T47D (cell line): ENCODE results near the gene SFXN1.

ENCODE experiments used
- DNase-seq, 2 experiments: peaks; one replicate each; pipeline versions ENCODE4 v3.0.0 to v3.0.0-alpha.2; 2011 to 2012; ENCODE audit warnings: low read depth in 1 of 2, low spot score in 1 of 2
- JUND ChIP-seq: IDR thresholded peaks from 2 replicates; pipeline ENCODE4 v1.6.1; 2012; ENCODE audit warnings: low read depth
- in situ Hi-C: cut with HindIII; loops from 2 replicates; pipeline ENCODE4 v1.10.0; 2016; ENCODE audit warnings: low sequenced_read_pairs, low pct_unique_long_range_greater_than_20kb

The SFXN1 gene

DNA sequence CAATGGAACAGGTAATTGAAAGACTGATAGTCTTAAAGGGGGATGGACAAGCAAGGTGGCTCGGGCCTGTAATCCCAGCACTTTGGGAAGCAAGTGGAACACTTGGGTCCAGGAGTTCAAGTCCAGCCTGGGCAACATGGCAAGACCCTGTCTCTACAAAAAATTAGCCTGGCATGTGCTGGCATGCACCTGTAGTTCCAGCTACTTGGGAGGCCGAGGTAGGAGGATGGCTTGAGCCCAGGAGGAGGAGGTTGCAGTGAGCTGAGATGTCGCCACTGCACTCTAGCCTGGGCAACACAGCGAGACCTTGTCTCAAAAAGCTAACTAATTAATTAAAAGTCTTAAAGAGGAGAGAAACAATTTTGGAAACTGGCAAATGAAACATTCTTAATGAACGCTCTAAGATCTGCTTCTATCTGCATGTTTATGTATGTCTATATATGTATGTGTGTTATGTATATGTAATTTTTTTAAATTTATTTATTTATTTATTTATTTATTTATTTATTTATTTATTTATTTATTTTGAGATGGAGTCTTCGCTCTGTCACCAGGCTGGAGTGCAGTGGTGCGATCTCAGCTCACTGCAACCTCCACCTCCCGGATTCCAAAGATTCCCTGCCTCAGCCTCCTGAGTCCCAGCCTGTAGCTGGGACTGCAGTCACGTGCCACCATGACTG is 80.6 kb downstream of the SFXN1 start:
- no peak for DNase-seq
- in situ Hi-C loops, result no loop called here
- no peak for TF ChIP-seq JUND

- no peak for TF ChIP-seq JUND
- in situ Hi-C loops, result no loop called here
- DNase-seq, result no peak
These were observed 81.7 kb downstream of the SFXN1 start for GRCh38 chr5:175560011-175560410.

DNA sequence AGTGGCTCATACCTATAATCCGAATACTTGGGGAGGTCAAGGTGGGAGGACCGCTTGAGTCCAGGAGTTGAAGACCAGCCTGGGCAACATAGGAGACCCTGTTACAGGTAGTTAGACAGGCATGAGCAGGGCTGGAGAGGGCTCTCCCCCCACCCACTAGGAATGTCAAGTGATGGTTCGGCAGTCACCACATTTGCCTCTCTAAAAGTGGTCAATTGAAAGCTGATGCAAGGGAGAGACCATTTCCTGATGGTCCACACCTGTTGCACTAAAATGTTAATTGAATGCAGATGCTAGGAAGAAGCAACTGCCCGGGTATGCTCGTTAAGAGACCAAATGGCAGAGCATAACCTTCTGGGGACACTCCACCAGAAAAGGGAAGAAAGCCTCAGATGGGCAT is 82.7 kb downstream of the SFXN1 start:
- no peak for TF ChIP-seq JUND
- in situ Hi-C loops, result no loop called here
- no peak for DNase-seq

GRCh38 chr5:175564716-175565115 is 86.4 kb downstream of the SFXN1 start:
- no peak for DNase-seq
- in situ Hi-C loops, result no loop called here
- TF ChIP-seq JUND, result no peak

GRCh38 chr5:175566697-175567096 is 88.3 kb downstream of the SFXN1 start:
- in situ Hi-C loops, result no loop called here
- no peak for TF ChIP-seq JUND
- DNase-seq, result no peak

- no peak for DNase-seq
- in situ Hi-C loops, result no loop called here
- no peak for TF ChIP-seq JUND
These were observed 89.6 kb downstream of the SFXN1 start for GRCh38 chr5:175567954-175568353.

DNA sequence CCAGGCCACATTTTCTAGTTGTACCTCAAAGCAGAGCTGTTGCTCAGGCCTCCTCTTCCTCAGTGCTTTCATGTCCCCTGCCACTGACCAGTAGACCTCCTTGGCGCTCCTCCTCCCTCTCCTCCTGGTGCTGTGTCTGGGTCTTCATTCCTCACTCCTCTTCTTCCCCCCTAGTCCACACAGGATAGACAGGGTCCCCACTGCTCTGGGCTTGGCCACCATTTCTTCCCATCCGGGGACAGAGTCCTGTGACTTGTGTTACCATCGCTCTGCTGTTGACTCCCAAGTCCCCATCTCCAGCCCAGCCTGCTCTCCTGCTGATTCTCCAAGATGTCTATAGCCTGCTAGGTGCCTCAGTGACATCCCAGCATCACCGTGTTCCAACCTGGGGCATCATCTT is 91.3 kb downstream of the SFXN1 start:
- no peak for DNase-seq
- TF ChIP-seq JUND, result no peak
- in situ Hi-C loops, result no loop called here

DNA sequence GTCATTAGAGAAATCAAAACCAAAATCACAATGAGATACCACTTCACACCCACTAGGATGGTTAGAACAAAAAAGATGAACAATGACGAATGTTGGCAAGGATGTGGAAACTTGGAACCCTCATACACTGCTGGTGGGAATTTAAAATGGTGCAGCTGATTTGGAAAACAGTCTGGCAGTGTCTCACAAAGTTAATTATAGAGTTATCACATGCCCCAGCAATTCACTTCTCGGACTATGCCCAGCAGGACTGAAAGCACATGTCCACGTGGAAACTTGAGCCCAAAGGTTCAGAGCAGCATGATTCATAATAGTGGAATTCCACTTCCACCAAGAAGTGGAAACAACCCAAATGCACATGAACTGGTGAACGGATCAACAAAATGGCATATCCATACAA is 94.5 kb downstream of the SFXN1 start:
- in situ Hi-C loops, result no loop called here
- no peak for TF ChIP-seq JUND
- no peak for DNase-seq

- TF ChIP-seq JUND, result no peak
- in situ Hi-C loops, result no loop called here
- DNase-seq, result no peak
These were observed 95.3 kb downstream of the SFXN1 start for GRCh38 chr5:175573493-175574269.

DNA sequence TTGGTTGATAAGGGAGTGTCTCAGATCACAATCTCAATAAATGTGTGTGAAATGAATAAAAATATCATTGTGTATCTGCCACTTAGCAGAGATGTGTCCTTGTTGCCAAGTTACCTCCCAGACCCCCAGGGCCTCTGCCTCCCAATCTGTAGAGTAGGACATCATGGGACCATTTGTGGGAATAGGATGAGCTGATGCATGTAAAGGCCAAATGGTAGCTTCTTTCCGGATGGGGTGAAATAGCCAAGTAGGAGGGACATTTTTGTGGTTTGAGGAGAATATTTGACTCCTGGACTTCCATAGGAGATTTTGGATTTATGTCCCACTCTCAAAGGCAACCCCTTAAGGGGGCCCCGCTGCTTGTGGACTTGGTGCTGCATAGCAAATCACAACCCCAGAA is 96.9 kb downstream of the SFXN1 start:
- TF ChIP-seq JUND, result no peak
- in situ Hi-C loops, result no loop called here
- DNase-seq, result no peak

DNA sequence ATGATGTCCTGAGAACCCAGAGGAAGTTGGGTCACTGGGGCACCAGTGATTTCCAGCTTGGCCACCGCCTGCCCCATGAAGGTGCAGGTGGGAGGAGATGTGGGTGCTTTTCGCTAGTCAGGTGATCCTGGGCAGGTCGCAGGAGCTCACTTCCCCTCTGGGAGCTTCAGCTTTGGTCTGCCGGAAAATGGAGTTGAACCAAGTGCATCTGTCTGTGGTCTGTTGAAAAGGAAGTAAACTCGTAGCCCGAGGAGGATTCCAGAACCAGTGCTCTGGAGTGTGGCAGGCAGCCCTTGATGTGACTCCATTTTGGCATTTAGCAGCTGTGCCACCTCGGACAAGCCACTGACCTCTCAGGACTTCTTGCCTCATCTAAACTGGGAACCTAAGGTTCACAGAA is 97.7 kb downstream of the SFXN1 start:
- no peak for DNase-seq

DNA sequence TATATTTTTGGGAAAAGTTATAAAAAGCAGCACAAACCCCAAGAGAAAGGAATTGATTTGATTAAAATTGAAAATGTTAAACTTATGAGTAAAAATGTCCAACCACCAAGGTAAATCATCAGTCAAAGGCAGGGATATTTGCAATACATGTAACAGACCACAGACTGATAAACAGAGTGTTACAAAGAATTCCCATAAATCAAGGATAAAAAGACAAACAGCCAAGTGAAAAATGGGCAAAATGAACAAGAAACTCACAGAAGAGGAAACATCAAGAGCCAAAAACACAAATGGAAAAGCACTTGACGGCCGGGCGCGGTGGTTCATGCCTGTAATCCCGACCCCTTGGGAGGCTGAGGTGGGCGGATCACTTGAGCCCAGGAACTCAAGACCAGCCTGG is 98.2 kb downstream of the SFXN1 start:
- in situ Hi-C loops, result no loop called here
- no peak for DNase-seq
- no peak for TF ChIP-seq JUND

More for the DNA sequence above, 97.7 kb downstream of the SFXN1 start:
- in situ Hi-C loops, result no loop called here
- TF ChIP-seq JUND, result no peak
